ENCODE results near the gene PTCH2. TPM values are rescaled to one million over a fixed set of nuclear protein-coding genes. Genes with fewer than 3 reads are reported as not detected.
A peak's percentile ranks its signal among the peaks of the same experiment; 100 is the strongest.

The PTCH2 gene
- total RNA-seq, 1 experiment from 2014 or later, result not detected

GRCh38 chr1:44777969-44778635 is 65.0 kb downstream of the PTCH2 start:
- TF ChIP-seq EZH2 (IDR thresholded peaks at IDR 0.05; ENCODE audit: low read length, unreplicated experiment) (no peak), EZH2phosphoT487 (IDR thresholded peaks at IDR 0.05; ENCODE audit: borderline replicate concordance, low read length) (no peak)
- TF ChIP-seq, protein P1, sequence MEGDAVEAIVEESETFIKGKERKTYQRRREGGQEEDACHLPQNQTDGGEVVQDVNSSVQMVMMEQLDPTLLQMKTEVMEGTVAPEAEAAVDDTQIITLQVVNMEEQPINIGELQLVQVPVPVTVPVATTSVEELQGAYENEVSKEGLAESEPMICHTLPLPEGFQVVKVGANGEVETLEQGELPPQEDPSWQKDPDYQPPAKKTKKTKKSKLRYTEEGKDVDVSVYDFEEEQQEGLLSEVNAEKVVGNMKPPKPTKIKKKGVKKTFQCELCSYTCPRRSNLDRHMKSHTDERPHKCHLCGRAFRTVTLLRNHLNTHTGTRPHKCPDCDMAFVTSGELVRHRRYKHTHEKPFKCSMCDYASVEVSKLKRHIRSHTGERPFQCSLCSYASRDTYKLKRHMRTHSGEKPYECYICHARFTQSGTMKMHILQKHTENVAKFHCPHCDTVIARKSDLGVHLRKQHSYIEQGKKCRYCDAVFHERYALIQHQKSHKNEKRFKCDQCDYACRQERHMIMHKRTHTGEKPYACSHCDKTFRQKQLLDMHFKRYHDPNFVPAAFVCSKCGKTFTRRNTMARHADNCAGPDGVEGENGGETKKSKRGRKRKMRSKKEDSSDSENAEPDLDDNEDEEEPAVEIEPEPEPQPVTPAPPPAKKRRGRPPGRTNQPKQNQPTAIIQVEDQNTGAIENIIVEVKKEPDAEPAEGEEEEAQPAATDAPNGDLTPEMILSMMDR (conservative IDR thresholded peaks at IDR 0.05; ENCODE audit: low read depth, low read length), result no peak
- H3K4me3 ChIP-seq (ENCODE audit: low read length), result peak overlapping the region; percentile 89
- ChIA-PET CTCF (no interaction called here), POLR2A (ENCODE audit: unreplicated experiment) (interaction anchor here (0.5 kb wide), 2 partner anchors 22 to 52 kb away, joined by 3 to 4 read pairs; partner anchors contain the start of gene PLK3)
- no peak for ATAC-seq
- no peak overlapping the region for H2AFZ ChIP-seq (ENCODE audit: low read length)
- H3K9me2 ChIP-seq (replicated peaks; ENCODE audit: low read length), result no peaks in the 10 kb centered on the region
- no peak overlapping the region for H3K27ac ChIP-seq (ENCODE audit: low read length)
- intact Hi-C loops (cut with micrococcal nuclease), result no loop called here
- peaks cover 46% of the 10 kb centered on the region for H3K79me2 ChIP-seq (ENCODE audit: low read length)
- no peaks in the 10 kb centered on the region for H3K27me3 ChIP-seq (ENCODE audit: low read length)
- BruUV-seq (replicated peaks), result no TSS peak
- H3K9me3 ChIP-seq (ENCODE audit: low read length), result no peaks in the 10 kb centered on the region
- H3K4me2 ChIP-seq (ENCODE audit: low read length), result peak overlapping the region; percentile 91
- peaks cover 40% of the 10 kb centered on the region for H4K20me1 ChIP-seq (ENCODE audit: low read length)
- peak; percentile 1 for DNase-seq
- no peak overlapping the region for H3K9ac ChIP-seq (ENCODE audit: low read length)
- H3K36me3 ChIP-seq (ENCODE audit: low read depth, low read length), result peaks cover 55% of the 10 kb centered on the region
- H3K4me1 ChIP-seq (ENCODE audit: insufficient read depth, low read length), result peaks cover 15% of the 10 kb centered on the region
- H3F3A ChIP-seq (ENCODE audit: low read length, unreplicated experiment), result peaks cover 11% of the 10 kb centered on the region

- Histone ChIP-seq H3K9ac (ENCODE audit: low read length) (peak overlapping the region; percentile 98; the same call in 1 of the 2 replicates), H4K20me1 (ENCODE audit: low read length) (peaks cover 40% of the 10 kb centered on the region), H3K4me3 (ENCODE audit: low read length) (peak overlapping the region; percentile 89), H3K4me1 (ENCODE audit: insufficient read depth, low read length) (peaks cover 15% of the 10 kb centered on the region), H3F3A (ENCODE audit: low read length, unreplicated experiment) (peaks cover 11% of the 10 kb centered on the region), H3K4me2 (ENCODE audit: low read length) (peak overlapping the region; percentile 91), H3K36me3 (ENCODE audit: low read depth, low read length) (peaks cover 55% of the 10 kb centered on the region), H3K9me2 (replicated peaks; ENCODE audit: low read length) (no peaks in the 10 kb centered on the region), H3K9me3 (ENCODE audit: low read length) (no peaks in the 10 kb centered on the region), H3K79me2 (ENCODE audit: low read length) (peaks cover 46% of the 10 kb centered on the region), H2AFZ (ENCODE audit: low read length) (no peak overlapping the region), H3K27ac (ENCODE audit: low read length) (no peak overlapping the region), H3K27me3 (ENCODE audit: low read length) (no peaks in the 10 kb centered on the region)
- BruUV-seq (replicated peaks), result no TSS peak
- TF ChIP-seq, protein P1 (conservative IDR thresholded peaks at IDR 0.05; ENCODE audit: low read depth, low read length), result no peak
- TF ChIP-seq EZH2 (IDR thresholded peaks at IDR 0.05; ENCODE audit: low read length, unreplicated experiment), result no peak
- TF ChIP-seq EZH2phosphoT487 (IDR thresholded peaks at IDR 0.05; ENCODE audit: borderline replicate concordance, low read length), result no peak
- ChIA-PET CTCF (no interaction called here), POLR2A (ENCODE audit: unreplicated experiment) (interaction anchor here (0.5 kb wide), 2 partner anchors 23 to 52 kb away, joined by 3 to 4 read pairs; partner anchors contain the start of gene PLK3)
- ATAC-seq (no peak), DNase-seq (no peak)
- intact Hi-C loops (cut with micrococcal nuclease), result no loop called here
These were observed 65.5 kb downstream of the PTCH2 start for GRCh38 chr1:44777547-44777946.

- H2AFZ ChIP-seq (ENCODE audit: low read length), result no peak overlapping the region
- no peaks in the 10 kb centered on the region for H3K27me3 ChIP-seq (ENCODE audit: low read length)
- no TSS peak for BruUV-seq (replicated peaks)
- peaks cover 40% of the 10 kb centered on the region for H4K20me1 ChIP-seq (ENCODE audit: low read length)
- ATAC-seq, result no peak
- peak overlapping the region; percentile 98 for H3K9ac ChIP-seq (ENCODE audit: low read length)
- H3K9me2 ChIP-seq (replicated peaks; ENCODE audit: low read length), result no peaks in the 10 kb centered on the region
- peak overlapping the region; percentile 89 for H3K4me3 ChIP-seq (ENCODE audit: low read length)
- H3K79me2 ChIP-seq (ENCODE audit: low read length), result peaks cover 46% of the 10 kb centered on the region
- intact Hi-C loops (cut with micrococcal nuclease), result no loop called here
- TF ChIP-seq EZH2phosphoT487 (IDR thresholded peaks at IDR 0.05; ENCODE audit: borderline replicate concordance, low read length) (no peak), EZH2 (IDR thresholded peaks at IDR 0.05; ENCODE audit: low read length, unreplicated experiment) (no peak)
- TF ChIP-seq, protein P1 (conservative IDR thresholded peaks at IDR 0.05; ENCODE audit: low read depth, low read length), result no peak
- H3K4me2 ChIP-seq (ENCODE audit: low read length), result peak overlapping the region; percentile 91
- peaks cover 15% of the 10 kb centered on the region for H3K4me1 ChIP-seq (ENCODE audit: insufficient read depth, low read length)
- no peaks in the 10 kb centered on the region for H3K9me3 ChIP-seq (ENCODE audit: low read length)
- ChIA-PET POLR2A (ENCODE audit: unreplicated experiment) (interaction anchor here (0.5 kb wide), 1 partner anchor 47 kb away, joined by 3 read pairs; no protein-coding TSS in a partner anchor), CTCF (no interaction called here)
- H3F3A ChIP-seq (ENCODE audit: low read length, unreplicated experiment), result peaks cover 10% of the 10 kb centered on the region
- DNase-seq, result no peak
- H3K36me3 ChIP-seq (ENCODE audit: low read depth, low read length), result peaks cover 55% of the 10 kb centered on the region
- peak overlapping the region; percentile 63 for H3K27ac ChIP-seq (ENCODE audit: low read length)
These were observed 66.4 kb downstream of the PTCH2 start for GRCh38 chr1:44776730-44777068.
